Body of pancreas (tissue), 4 donors: Measurements from ENCODE around the gene TSPEAR. TPM values are rescaled to one million over a fixed set of nuclear protein-coding genes. Genes with fewer than 3 reads are reported as not detected.
A peak's percentile ranks its signal among the peaks of the same experiment; 100 is the strongest.

Experiments
- ATAC-seq: fragments of 150-250 bp; one replicate; pipeline ENCODE4 v1.9.1; 2016
- DNase-seq, 4 donors: peaks; one replicate each; pipeline ENCODE4 v3.0.0-alpha.2; 2019
- H3K27ac ChIP-seq, 4 donors: fragments of 200-600 bp; sonication (generic); 1 replicate in 3 of 4; 2 replicates in 1 of 4; pipeline versions ENCODE4 v1.5.1 to v1.6.1; 2016 to 2019; ENCODE audit warnings: mild to moderate bottlenecking in 1 of 4, mixed read lengths in 1 of 4, moderate library complexity in 1 of 4
- H3K27me3 ChIP-seq, 2 donors: fragments of 200-600 bp; sonication (generic); one replicate each; pipeline ENCODE4 v1.6.0; 2016; ENCODE audit warnings: mild to moderate bottlenecking in 1 of 2
- H3K36me3 ChIP-seq, 2 donors: fragments of 200-600 bp; sonication (generic); replicated peaks in 1 of 2; 2 replicates each; pipeline ENCODE4 v1.5.1; 2016; ENCODE audit warnings: low read depth in 2 of 2; ENCODE audit not compliant: insufficient read depth in 1 of 2
- H3K4me1 ChIP-seq: fragments of 200-600 bp; sonication (generic); one replicate; pipeline ENCODE4 v1.6.0; 2016
- H3K4me3 ChIP-seq, 2 donors: fragments of 200-600 bp; sonication (generic); 1 replicate in 1 of 2; 2 replicates in 1 of 2; pipeline ENCODE4 v1.5.1; 2016 to 2019
- H3K9me3 ChIP-seq, 3 donors: fragments of 200-600 bp; sonication (generic); 1 replicate in 2 of 3; 2 replicates in 1 of 3; pipeline ENCODE4 v1.5.1; 2016
- POLR2A ChIP-seq, 3 donors: fragments of 450-650 bp; IDR thresholded peaks; one replicate each; pipeline ENCODE4 v1.6.1; 2016; ENCODE audit warnings: antibody characterized with exemption in 3 of 3, mild to moderate bottlenecking in 2 of 3
- WGBS, 2 donors: methylation state at CpG; one replicate each; pipeline ENCODE4 v1.1.5; 2017; 5-methylcytosine and 5-hydroxymethylcytosine counted together
- intact Hi-C: fragments of 100-400 bp; cut with DNase I; formaldehyde crosslinking; loops from one replicate; pipeline ENCODE4 v1.15.1; 2023
- total RNA-seq, 2 donors: library from RNA; depleted of rRNA; stranded (reverse); fragments of >200 nt; gene quantifications; one replicate each; pipeline ENCODE4 v1.1.0, GENCODE V29; 2016
- TF ChIP-seq, protein P1 (sequence below), 7 experiments: fragments of 450-650 bp in 4 of 7; fragments of 200-600 bp in 3 of 7; sonication (generic) in 3 of 7; IDR thresholded peaks; one replicate each; pipeline ENCODE4 v1.5.1; 2016 to 2019; ENCODE audit warnings: antibody characterized with exemption in 7 of 7

TSPEAR gene
- total RNA-seq, 2 donors from 2014 or later: 0.52 TPM; not detected in 1

DNA sequence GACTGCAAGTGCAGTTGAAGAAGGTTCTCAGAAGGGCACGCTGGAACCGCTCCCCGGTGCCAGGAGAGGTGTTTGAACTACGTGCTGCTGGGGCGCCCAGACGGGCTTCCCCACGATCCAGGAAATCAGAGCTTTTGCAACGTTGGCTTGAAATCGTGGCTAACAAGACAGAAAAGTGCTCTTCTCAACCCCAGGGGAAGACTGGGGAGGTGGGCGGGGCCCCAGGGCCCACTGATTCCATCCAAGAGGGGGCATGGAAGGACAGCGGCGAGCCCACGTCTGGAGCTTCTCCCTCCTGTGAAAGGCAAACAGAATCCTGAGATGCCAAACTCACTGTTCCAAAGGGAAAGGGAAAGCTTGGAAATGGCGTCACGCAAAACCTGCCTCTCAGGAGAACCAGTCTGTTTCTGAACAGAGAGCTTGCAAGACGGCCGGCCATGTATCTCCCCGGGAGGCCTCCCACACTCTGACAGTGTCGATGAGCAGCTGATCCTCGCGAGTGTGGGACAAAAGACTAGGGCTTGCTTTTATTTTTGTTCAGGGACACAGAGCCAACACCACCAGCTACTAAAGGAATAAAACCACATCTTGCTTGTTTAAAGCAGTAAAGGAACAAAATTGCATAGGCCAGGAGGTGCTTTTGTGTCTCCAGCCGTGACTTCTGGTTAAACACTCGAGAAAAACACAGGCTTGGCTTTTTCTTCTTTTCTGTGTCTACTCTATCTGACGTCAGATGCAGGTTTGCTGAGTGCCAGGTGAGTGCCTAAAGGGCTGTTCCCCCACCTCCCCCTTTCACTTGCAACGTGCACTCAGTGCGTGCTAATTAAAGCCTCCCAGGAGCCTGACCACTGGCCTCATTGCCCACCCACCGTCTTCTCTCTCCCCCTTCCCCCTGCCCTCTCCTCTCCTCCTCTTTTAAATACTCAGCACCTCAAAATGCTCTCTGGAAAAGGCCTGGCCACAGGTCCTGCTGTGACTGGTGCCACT is 214.5 kb downstream of the TSPEAR start:
- Histone ChIP-seq H3K36me3 (no peaks in the 10 kb centered on the region), H3K27ac (peak overlapping the region in 2 of 4 donors; percentile 15 to 38), H3K4me3 (no peak overlapping the region), H3K9me3 (peaks cover 0 to 11% (median 0%) of the 10 kb centered on the region in 3 donors), H3K27me3 (no peaks in the 10 kb centered on the region), H3K4me1 (peaks cover 17% of the 10 kb centered on the region)
- intact Hi-C loops: no loop called here
- DNase-seq: no peak
- 73 to 79% methylated on average over 22 to 27 of the region's 27 CpGs for WGBS, 2 donors
- no peak for ATAC-seq
- TF ChIP-seq, protein P1, sequence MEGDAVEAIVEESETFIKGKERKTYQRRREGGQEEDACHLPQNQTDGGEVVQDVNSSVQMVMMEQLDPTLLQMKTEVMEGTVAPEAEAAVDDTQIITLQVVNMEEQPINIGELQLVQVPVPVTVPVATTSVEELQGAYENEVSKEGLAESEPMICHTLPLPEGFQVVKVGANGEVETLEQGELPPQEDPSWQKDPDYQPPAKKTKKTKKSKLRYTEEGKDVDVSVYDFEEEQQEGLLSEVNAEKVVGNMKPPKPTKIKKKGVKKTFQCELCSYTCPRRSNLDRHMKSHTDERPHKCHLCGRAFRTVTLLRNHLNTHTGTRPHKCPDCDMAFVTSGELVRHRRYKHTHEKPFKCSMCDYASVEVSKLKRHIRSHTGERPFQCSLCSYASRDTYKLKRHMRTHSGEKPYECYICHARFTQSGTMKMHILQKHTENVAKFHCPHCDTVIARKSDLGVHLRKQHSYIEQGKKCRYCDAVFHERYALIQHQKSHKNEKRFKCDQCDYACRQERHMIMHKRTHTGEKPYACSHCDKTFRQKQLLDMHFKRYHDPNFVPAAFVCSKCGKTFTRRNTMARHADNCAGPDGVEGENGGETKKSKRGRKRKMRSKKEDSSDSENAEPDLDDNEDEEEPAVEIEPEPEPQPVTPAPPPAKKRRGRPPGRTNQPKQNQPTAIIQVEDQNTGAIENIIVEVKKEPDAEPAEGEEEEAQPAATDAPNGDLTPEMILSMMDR (IDR thresholded peaks at IDR 0.05): no peak
- TF ChIP-seq POLR2A (IDR thresholded peaks at IDR 0.05): no peak

- DNase-seq: no peak
- 84 to 92% methylated on average over 16 of the region's 16 CpGs for WGBS, 2 donors
- H3K36me3 ChIP-seq: no peaks in the 10 kb centered on the region
- ATAC-seq: no peak
- no peak overlapping the region for H3K27ac ChIP-seq
- peaks cover 17% of the 10 kb centered on the region for H3K4me1 ChIP-seq
- TF ChIP-seq POLR2A (IDR thresholded peaks at IDR 0.05): no peak
- TF ChIP-seq, protein P1 (IDR thresholded peaks at IDR 0.05): no peak
- no peaks in the 10 kb centered on the region for H3K27me3 ChIP-seq
- intact Hi-C loops: no loop called here
- peaks cover 0 to 11% (median 0%) of the 10 kb centered on the region in 3 donors for H3K9me3 ChIP-seq
- H3K4me3 ChIP-seq: no peak overlapping the region
These were observed 215.5 kb downstream of the TSPEAR start for GRCh38 chr21:44495611-44496563.

GRCh38 chr21:44494956-44495355 is 216.4 kb downstream of the TSPEAR start:
- Histone ChIP-seq H3K4me3 (no peak overlapping the region), H3K36me3 (no peaks in the 10 kb centered on the region), H3K27me3 (no peaks in the 10 kb centered on the region), H3K9me3 (peaks cover 0 to 11% (median 0%) of the 10 kb centered on the region in 3 donors), H3K27ac (no peak overlapping the region), H3K4me1 (peaks cover 17% of the 10 kb centered on the region)
- WGBS, 2 donors: 70 to 87% methylated on average over 13 of the region's 13 CpGs
- intact Hi-C loops: no loop called here
- ATAC-seq (no peak), DNase-seq (no peak)
- no peak for TF ChIP-seq POLR2A (IDR thresholded peaks at IDR 0.05)

DNA sequence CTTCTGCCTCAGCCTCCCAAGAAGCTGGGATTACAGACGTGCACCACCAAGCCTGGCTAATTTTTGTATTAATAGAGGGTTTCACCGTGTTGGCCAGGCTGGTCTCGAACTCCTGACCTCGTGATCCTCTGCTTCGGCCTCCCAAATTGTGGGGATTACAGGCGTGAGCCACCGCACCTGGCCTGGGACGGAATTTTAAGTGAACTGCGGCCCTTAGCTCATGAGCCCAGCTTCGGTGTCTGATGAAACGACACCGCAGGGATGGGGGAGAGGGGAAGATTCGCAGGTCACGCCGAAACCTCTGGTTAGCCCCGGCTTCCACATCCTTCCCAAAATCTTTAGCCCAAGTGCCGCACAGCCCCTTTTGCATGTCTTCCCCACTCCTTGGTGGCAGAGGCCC is 217.0 kb downstream of the TSPEAR start:
- DNase-seq (no peak), ATAC-seq (no peak)
- Histone ChIP-seq H3K4me3 (no peak overlapping the region), H3K4me1 (peaks cover 17% of the 10 kb centered on the region), H3K36me3 (no peaks in the 10 kb centered on the region), H3K27ac (no peak overlapping the region), H3K9me3 (peaks cover 0 to 11% (median 0%) of the 10 kb centered on the region in 3 donors), H3K27me3 (no peaks in the 10 kb centered on the region)
- intact Hi-C loops: no loop called here
- no peak for TF ChIP-seq POLR2A (IDR thresholded peaks at IDR 0.05)
- TF ChIP-seq, protein P1 (IDR thresholded peaks at IDR 0.05): no peak
- 86 to 88% methylated on average over 17 of the region's 17 CpGs for WGBS, 2 donors
